Peyer's patch (tissue), 4 donors: ENCODE measurements around the gene GPHB5.

Source experiments
- CTCF ChIP-seq, 6 experiments: fragments of 450-650 bp in 4 of 6; fragments of 200-600 bp in 2 of 6; sonication (generic) in 1 of 6; IDR thresholded peaks; one replicate each; pipeline ENCODE4 v1.5.1; 2017 to 2019; ENCODE audit warnings: antibody characterized with exemption in 6 of 6, mild to moderate bottlenecking in 3 of 6, moderate library complexity in 1 of 6
- POLR2A ChIP-seq, 2 donors: fragments of 450-650 bp; IDR thresholded peaks; one replicate each; pipeline ENCODE4 v1.5.1; 2017; ENCODE audit warnings: antibody characterized with exemption in 2 of 2, mild to moderate bottlenecking in 2 of 2, moderate library complexity in 2 of 2

- TF ChIP-seq CTCF (IDR thresholded peaks at IDR 0.05) (no peak), POLR2A (IDR thresholded peaks at IDR 0.05) (no peak)
Observed at GRCh38 chr14:63290741-63291430, 27.8 kb downstream of the GPHB5 start.
